Upper lobe of left lung (tissue), 6 donors: ENCODE measurements around the gene CHD5. TPM values are rescaled to one million over a fixed set of nuclear protein-coding genes. Genes with fewer than 3 reads are reported as not detected.

ENCODE experiments used
- ATAC-seq, 2 donors: fragments of 200-7000 bp; cut with Tn5 transposase; one replicate each; pipeline ENCODE4 v1.9.1; 2022; ENCODE audit warnings: mild to moderate bottlenecking in 2 of 2, moderate library complexity in 2 of 2; ENCODE audit not compliant: low FRiP score in 2 of 2
- DNase-seq, 2 donors: peaks; one replicate each; pipeline ENCODE4 v3.0.0-alpha.2; 2019 to 2020
- H3K27ac ChIP-seq, 4 donors: fragments of 200-600 bp; sonication (generic); one replicate each; pipeline ENCODE4 v1.5.1; 2016 to 2019
- H3K27me3 ChIP-seq, 4 donors: fragments of 200-600 bp; sonication (generic); one replicate each; pipeline ENCODE4 v1.5.1; 2017 to 2019
- H3K36me3 ChIP-seq, 4 donors: fragments of 200-600 bp; sonication (generic); one replicate each; pipeline ENCODE4 v1.5.1; 2016 to 2019
- H3K4me1 ChIP-seq, 4 donors: fragments of 200-600 bp; sonication (generic); one replicate each; pipeline ENCODE4 v1.5.1; 2018 to 2019
- H3K4me3 ChIP-seq, 4 donors: fragments of 200-600 bp; sonication (generic); one replicate each; pipeline ENCODE4 v1.5.1; 2017 to 2019; ENCODE audit warnings: mild to moderate bottlenecking in 2 of 4, moderate library complexity in 1 of 4
- H3K9me3 ChIP-seq, 4 donors: fragments of 200-600 bp; sonication (generic); one replicate each; pipeline ENCODE4 v1.5.1; 2018 to 2019
- CTCF ChIP-seq, 6 experiments: fragments of 450-650 bp in 4 of 6; fragments of 200-600 bp in 2 of 6; sonication (generic) in 2 of 6; IDR thresholded peaks; one replicate each; pipeline ENCODE4 v1.5.1; 2016 to 2019; ENCODE audit warnings: antibody characterized with exemption in 6 of 6
- EP300 ChIP-seq, 4 donors: sonication (generic); formaldehyde crosslinking; IDR thresholded peaks; one replicate each; pipeline ENCODE4 v1.5.1; 2017; ENCODE audit warnings: antibody characterized with exemption in 4 of 4, control low read depth in 2 of 4
- POLR2A ChIP-seq, 4 donors: fragments of 450-650 bp; IDR thresholded peaks; one replicate each; pipeline ENCODE4 v1.5.1; 2016 to 2017; ENCODE audit warnings: antibody characterized with exemption in 4 of 4, mild to moderate bottlenecking in 2 of 4
- POLR2AphosphoS5 ChIP-seq, 2 donors: sonication (generic); formaldehyde crosslinking; IDR thresholded peaks; one replicate each; pipeline ENCODE4 v1.5.1; 2017; ENCODE audit warnings: antibody characterized with exemption in 2 of 2
- WGBS, 2 donors: methylation state at CpG; one replicate each; pipeline ENCODE4 v1.1.5; 2017 to 2018; 5-methylcytosine and 5-hydroxymethylcytosine counted together
- total RNA-seq, 6 donors: library from RNA; depleted of rRNA in 4 of 6; stranded (reverse); fragments of >200 nt in 4 of 6; gene quantifications; one replicate each; pipeline versions ENCODE4 v1.1.0 to v1.2.1, GENCODE V29; 2016 to 2021
- donor health status: DM: no; HTN: no; CAD: no; lungs with moderate emphysema.
- donor health status: DM: no; HTN: yes; CAD: no; lungs with severe emphysema.

Gene CHD5
- total RNA-seq, 6 donors from 2014 or later, result 0.14 to 1.3 (median 0.25) TPM

GRCh38 chr1:6154525-6155319 is 25.4 kb downstream of the CHD5 start:
- no peaks in the 10 kb centered on the region for H3K36me3 ChIP-seq
- peak in 1 of 2 donors; percentile 80 for DNase-seq
- H3K9me3 ChIP-seq, result no peaks in the 10 kb centered on the region
- no peak for ATAC-seq
- H3K4me3 ChIP-seq, result no peak overlapping the region
- no peaks in the 10 kb centered on the region for H3K4me1 ChIP-seq
- no peak overlapping the region for H3K27ac ChIP-seq
- WGBS, 2 donors, result 78 to 82% methylated on average over 19 to 26 of the region's 26 CpGs
- no peak for TF ChIP-seq CTCF (IDR thresholded peaks at IDR 0.05)
- TF ChIP-seq POLR2A (IDR thresholded peaks at IDR 0.05), result no peak
- TF ChIP-seq POLR2AphosphoS5 (IDR thresholded peaks at IDR 0.05), result no peak
- no peak for TF ChIP-seq EP300 (IDR thresholded peaks at IDR 0.05)
- no peaks in the 10 kb centered on the region for H3K27me3 ChIP-seq

- no peak for TF ChIP-seq CTCF (IDR thresholded peaks at IDR 0.05)
- no peak for TF ChIP-seq EP300 (IDR thresholded peaks at IDR 0.05)
- no peak for TF ChIP-seq POLR2A (IDR thresholded peaks at IDR 0.05)
- TF ChIP-seq POLR2AphosphoS5 (IDR thresholded peaks at IDR 0.05), result no peak
- Histone ChIP-seq H3K36me3 (no peaks in the 10 kb centered on the region), H3K9me3 (no peaks in the 10 kb centered on the region), H3K27me3 (peaks cover 0 to 14% (median 7%) of the 10 kb centered on the region in 4 donors), H3K4me3 (no peak overlapping the region), H3K27ac (no peak overlapping the region), H3K4me1 (peaks cover 7 to 10% (median 8%) of the 10 kb centered on the region in 4 donors)
- no peak for ATAC-seq
- peak in 1 of 2 donors; percentile 41 for DNase-seq
- WGBS, 2 donors, result 84 to 86% methylated on average over 4 to 7 of the region's 7 CpGs
Observed at GRCh38 chr1:6152882-6153281, 27.2 kb downstream of the CHD5 start.

GRCh38 chr1:6152181-6152580 is 27.9 kb downstream of the CHD5 start:
- no peak overlapping the region for H3K4me3 ChIP-seq
- H3K9me3 ChIP-seq, result no peaks in the 10 kb centered on the region
- peaks cover 7 to 10% (median 8%) of the 10 kb centered on the region in 4 donors for H3K4me1 ChIP-seq
- no peak for ATAC-seq
- peaks cover 0 to 15% (median 7%) of the 10 kb centered on the region in 4 donors for H3K27me3 ChIP-seq
- no peak overlapping the region for H3K27ac ChIP-seq
- no peaks in the 10 kb centered on the region for H3K36me3 ChIP-seq
- WGBS, 2 donors, result 58 to 71% methylated on average over 8 to 11 of the region's 11 CpGs
- no peak for DNase-seq
- TF ChIP-seq CTCF (IDR thresholded peaks at IDR 0.05), result no peak
- TF ChIP-seq POLR2AphosphoS5 (IDR thresholded peaks at IDR 0.05), result no peak
- no peak for TF ChIP-seq POLR2A (IDR thresholded peaks at IDR 0.05)

- H3K27me3 ChIP-seq, result peaks cover 0 to 20% (median 7%) of the 10 kb centered on the region in 4 donors
- DNase-seq, result peak in 1 of 2 donors; percentile 41
- no peak overlapping the region for H3K27ac ChIP-seq
- no peaks in the 10 kb centered on the region for H3K36me3 ChIP-seq
- no peak for ATAC-seq
- no peaks in the 10 kb centered on the region for H3K9me3 ChIP-seq
- WGBS, 2 donors, result 86 to 88% methylated on average over 7 to 9 of the region's 9 CpGs
- H3K4me3 ChIP-seq, result no peak overlapping the region
- peaks cover 7 to 10% (median 8%) of the 10 kb centered on the region in 4 donors for H3K4me1 ChIP-seq
- TF ChIP-seq POLR2AphosphoS5 (IDR thresholded peaks at IDR 0.05) (no peak), POLR2A (IDR thresholded peaks at IDR 0.05) (no peak), CTCF (IDR thresholded peaks at IDR 0.05) (no peak), EP300 (IDR thresholded peaks at IDR 0.05) (no peak)
Observed at GRCh38 chr1:6151291-6151822, 28.8 kb downstream of the CHD5 start.
